GM21737 (cell line): ENCODE results near the gene GPR83.
"Not testable (repeated sequence)": the region's sequence is repeated elsewhere in the genome, so short reads cannot be mapped to it uniquely, and the experiment has no call there.

ENCODE experiments used
- ATAC-seq: cut with Tn5 transposase; IDR thresholded peaks from one replicate; pipeline ENCODE4 v1.9.1; 2021; ENCODE audit warnings: mild to moderate bottlenecking, moderate library complexity; ENCODE audit not compliant: unreplicated experiment

Gene GPR83

GRCh38 chr11:94376841-94377240, 24.4 kb downstream of the GPR83 start:
- ATAC-seq = no peak

- ATAC-seq = not testable (repeated sequence)
These were observed 30.6 kb downstream of the GPR83 start for GRCh38 chr11:94370576-94370975.

GRCh38 chr11:94350850-94351563, 50.2 kb downstream of the GPR83 start:
- ATAC-seq = not testable (repeated sequence)

- ATAC-seq = not testable (repeated sequence)
These were observed 54.9 kb downstream of the GPR83 start for GRCh38 chr11:94346311-94346710.

- ATAC-seq = no peak
These were observed 57.7 kb downstream of the GPR83 start for GRCh38 chr11:94343495-94343894.

- no peak for ATAC-seq
These were observed 59.0 kb downstream of the GPR83 start for GRCh38 chr11:94342250-94342649.

GRCh38 chr11:94338651-94339050, 62.6 kb downstream of the GPR83 start:
- no peak for ATAC-seq

- no peak for ATAC-seq
These were observed 65.2 kb downstream of the GPR83 start for GRCh38 chr11:94336033-94336432.

GRCh38 chr11:94332814-94333213, 68.4 kb downstream of the GPR83 start:
- no peak for ATAC-seq

- no peak for ATAC-seq
These were observed 70.4 kb downstream of the GPR83 start for GRCh38 chr11:94330789-94331188.

- ATAC-seq = no peak
These were observed 71.7 kb downstream of the GPR83 start for GRCh38 chr11:94329501-94329900.

- ATAC-seq = no peak
These were observed 72.6 kb downstream of the GPR83 start for GRCh38 chr11:94328587-94329080.
